Progenitor cell of endocrine pancreas (in vitro differentiated cells): ENCODE results near the gene C10orf71. TPM values are rescaled to one million over a fixed set of nuclear protein-coding genes. Genes with fewer than 3 reads are reported as not detected.

ENCODE experiments used
- DNase-seq: peaks from one replicate; pipeline ENCODE4 v3.0.0; 2021; ENCODE audit warnings: low spot score; ENCODE audit not compliant: unreplicated experiment
- H3K27ac Mint-ChIP-seq: 2 replicates; pipeline ENCODE4 v1.8.0; 2021; ENCODE audit warnings: mild to moderate bottlenecking, moderate library complexity, mixed read lengths
- H3K27me3 Mint-ChIP-seq: 2 replicates; pipeline ENCODE4 v1.8.0; 2021; ENCODE audit warnings: mixed read lengths
- H3K36me3 Mint-ChIP-seq: 2 replicates; pipeline ENCODE4 v1.8.0; 2022; ENCODE audit warnings: mixed read lengths; ENCODE audit not compliant: insufficient read depth
- H3K4me1 Mint-ChIP-seq: 2 replicates; pipeline ENCODE4 v1.8.0; 2021; ENCODE audit warnings: low read depth, mixed read lengths
- H3K4me3 Mint-ChIP-seq: 2 replicates; pipeline ENCODE4 v1.8.0; 2021; ENCODE audit warnings: low read depth, mild to moderate bottlenecking, moderate library complexity, mixed read lengths
- H3K9me3 Mint-ChIP-seq: 2 replicates; pipeline ENCODE4 v1.8.0; 2021; ENCODE audit warnings: low read depth, mixed read lengths
- total RNA-seq: library from RNA; stranded (reverse); gene quantifications from 2 replicates; pipeline ENCODE4 v1.2.1, GENCODE V29; 2021
- TF ChIP-seq, protein P1 (sequence below): fragments of 200-600 bp; sonication (generic); IDR thresholded peaks from one replicate; pipeline ENCODE4 v1.5.0; 2021; ENCODE audit warnings: antibody characterized with exemption, mild to moderate bottlenecking; ENCODE audit not compliant: unreplicated experiment

Gene C10orf71
- total RNA-seq, 1 donor from 2014 or later, result not detected

DNA sequence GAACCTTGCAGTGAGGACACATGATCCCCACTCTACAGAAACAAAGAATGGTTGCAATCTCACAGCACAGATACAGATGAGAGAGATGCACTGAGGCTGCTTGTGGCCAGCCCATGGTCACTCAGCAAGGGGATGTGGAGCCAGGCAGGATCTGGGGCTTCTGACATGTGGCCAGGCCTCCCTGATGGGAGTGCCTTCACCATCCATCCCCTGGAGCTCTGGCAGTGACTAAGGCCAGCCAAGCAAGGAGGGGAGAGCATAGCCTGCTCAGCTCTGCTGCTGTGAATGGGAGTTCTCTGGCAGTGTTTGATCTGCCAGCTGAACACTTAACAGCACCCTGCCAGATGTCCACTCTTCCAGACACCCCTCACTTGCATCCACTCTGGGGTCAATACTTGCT lies 19.8 kb downstream of the C10orf71 start:
- no peak for DNase-seq
- TF ChIP-seq, protein P1, sequence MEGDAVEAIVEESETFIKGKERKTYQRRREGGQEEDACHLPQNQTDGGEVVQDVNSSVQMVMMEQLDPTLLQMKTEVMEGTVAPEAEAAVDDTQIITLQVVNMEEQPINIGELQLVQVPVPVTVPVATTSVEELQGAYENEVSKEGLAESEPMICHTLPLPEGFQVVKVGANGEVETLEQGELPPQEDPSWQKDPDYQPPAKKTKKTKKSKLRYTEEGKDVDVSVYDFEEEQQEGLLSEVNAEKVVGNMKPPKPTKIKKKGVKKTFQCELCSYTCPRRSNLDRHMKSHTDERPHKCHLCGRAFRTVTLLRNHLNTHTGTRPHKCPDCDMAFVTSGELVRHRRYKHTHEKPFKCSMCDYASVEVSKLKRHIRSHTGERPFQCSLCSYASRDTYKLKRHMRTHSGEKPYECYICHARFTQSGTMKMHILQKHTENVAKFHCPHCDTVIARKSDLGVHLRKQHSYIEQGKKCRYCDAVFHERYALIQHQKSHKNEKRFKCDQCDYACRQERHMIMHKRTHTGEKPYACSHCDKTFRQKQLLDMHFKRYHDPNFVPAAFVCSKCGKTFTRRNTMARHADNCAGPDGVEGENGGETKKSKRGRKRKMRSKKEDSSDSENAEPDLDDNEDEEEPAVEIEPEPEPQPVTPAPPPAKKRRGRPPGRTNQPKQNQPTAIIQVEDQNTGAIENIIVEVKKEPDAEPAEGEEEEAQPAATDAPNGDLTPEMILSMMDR, result no peak
- Mint-ChIP-seq H3K4me3 (no peak overlapping the region), H3K9me3 (no peaks in the 10 kb centered on the region), H3K36me3 (no peaks in the 10 kb centered on the region), H3K4me1 (no peaks in the 10 kb centered on the region), H3K27me3 (peaks cover 20% of the 10 kb centered on the region), H3K27ac (no peak overlapping the region)

DNA sequence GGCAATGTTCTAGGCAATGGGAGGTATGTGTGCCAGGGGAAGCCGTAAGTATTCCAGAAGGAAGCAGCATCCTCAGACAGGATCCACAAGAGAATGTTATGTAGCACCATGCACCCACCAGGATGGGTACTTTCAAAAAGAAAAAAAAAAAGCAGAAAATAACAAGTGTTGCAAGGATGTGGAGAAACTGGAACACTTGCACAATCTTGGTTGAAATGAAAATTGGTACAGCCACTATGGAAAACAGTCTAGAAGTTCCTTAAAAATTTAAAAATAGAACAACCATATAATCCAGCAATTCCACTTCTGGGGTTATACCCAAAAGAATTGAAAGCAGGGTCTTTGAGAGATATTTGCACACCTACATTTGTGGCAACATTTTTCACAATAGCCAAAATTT lies 20.2 kb downstream of the C10orf71 start:
- H3K4me1 Mint-ChIP-seq, result no peaks in the 10 kb centered on the region
- peaks cover 17% of the 10 kb centered on the region for H3K27me3 Mint-ChIP-seq
- H3K9me3 Mint-ChIP-seq, result no peaks in the 10 kb centered on the region

DNA sequence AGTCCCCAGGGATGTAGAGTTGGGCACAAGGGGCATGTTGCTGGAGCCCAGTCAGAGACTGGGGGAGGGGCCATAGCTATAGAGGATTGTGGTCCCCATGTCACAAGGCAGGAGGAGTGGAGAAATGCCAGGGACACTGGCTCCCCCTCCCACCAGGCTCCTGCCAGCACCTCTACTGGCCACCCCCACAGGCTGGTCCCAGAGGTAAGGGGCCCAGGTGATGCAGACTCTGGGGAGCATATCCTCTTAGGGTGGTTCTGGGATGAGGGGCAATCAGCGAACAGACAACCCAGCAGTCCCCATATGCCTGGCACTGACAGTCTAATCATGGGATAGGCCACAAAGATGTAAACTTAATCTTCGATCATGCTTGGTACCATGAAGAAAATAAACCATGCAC lies 21.2 kb downstream of the C10orf71 start:
- TF ChIP-seq, protein P1, result no peak
- Mint-ChIP-seq H3K36me3 (no peaks in the 10 kb centered on the region), H3K9me3 (no peaks in the 10 kb centered on the region), H3K4me1 (no peaks in the 10 kb centered on the region), H3K4me3 (no peak overlapping the region), H3K27ac (no peak overlapping the region), H3K27me3 (peaks cover 19% of the 10 kb centered on the region)
- DNase-seq, result no peak

More for the DNA sequence above, 20.2 kb downstream of the C10orf71 start:
- no peak for DNase-seq
- Mint-ChIP-seq H3K4me3 (no peak overlapping the region), H3K36me3 (no peaks in the 10 kb centered on the region), H3K27ac (no peak overlapping the region)
- TF ChIP-seq, protein P1, result no peak

DNA sequence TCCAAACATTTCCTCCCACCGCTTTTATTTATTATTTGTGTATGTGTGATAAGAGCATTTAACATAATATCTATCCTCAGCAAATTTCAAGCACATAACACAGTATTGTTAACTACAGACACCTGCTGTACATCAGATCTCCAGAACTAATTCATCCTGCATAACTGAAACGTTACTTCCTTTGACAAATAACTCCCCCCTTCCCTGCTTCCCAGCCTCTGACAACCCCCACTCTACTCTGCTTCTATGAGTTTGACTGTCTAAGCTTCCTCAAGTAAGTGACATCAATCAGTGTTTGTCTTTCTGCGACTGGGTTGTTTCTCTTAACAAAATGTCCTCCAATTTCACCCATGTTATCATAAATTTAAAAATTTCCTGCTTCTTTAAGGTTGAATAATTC lies 22.1 kb downstream of the C10orf71 start:
- DNase-seq, result no peak
- no peaks in the 10 kb centered on the region for H3K4me1 Mint-ChIP-seq
- H3K9me3 Mint-ChIP-seq, result no peaks in the 10 kb centered on the region
- peaks cover 19% of the 10 kb centered on the region for H3K27me3 Mint-ChIP-seq
- no peak overlapping the region for H3K4me3 Mint-ChIP-seq
- no peaks in the 10 kb centered on the region for H3K36me3 Mint-ChIP-seq
- TF ChIP-seq, protein P1, result no peak
- no peak overlapping the region for H3K27ac Mint-ChIP-seq

DNA sequence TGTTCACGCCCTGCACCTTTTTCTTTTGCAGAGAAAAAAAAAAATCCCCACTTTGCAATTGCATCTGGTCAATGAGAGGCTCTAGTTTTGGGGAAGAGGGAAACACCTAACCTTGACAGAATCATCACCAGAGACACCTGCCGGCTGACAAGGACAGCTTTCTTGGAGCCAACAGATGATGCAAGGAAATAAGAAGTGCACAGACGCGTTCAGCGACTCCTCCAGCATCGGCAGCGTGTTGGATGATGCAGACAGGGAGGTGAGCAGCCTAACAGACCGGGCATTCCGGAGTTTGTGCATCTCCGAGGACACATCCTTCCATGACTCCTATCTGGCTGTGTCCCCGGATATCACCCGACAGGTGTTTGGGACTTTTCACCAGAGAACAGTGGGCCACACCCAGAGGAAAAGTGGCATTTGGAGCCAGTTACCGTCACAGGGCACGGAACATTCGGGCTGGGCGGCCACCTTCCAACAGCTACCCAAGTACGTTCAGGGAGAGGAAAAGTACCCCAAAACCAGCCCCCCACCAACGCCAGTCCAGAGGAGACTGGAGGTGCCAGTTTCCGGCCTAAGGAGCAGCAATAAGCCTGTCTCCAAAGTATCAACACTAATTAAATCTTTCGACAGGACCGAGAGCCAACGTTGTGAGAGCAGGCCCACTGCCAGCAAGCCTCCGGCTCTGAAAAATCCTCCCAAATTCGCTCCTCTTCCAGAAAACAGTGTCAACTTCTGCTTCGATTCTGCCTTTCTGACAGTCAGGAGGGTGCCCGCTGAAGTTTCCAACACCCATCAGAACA lies 23.6 kb downstream of the C10orf71 start:
- TF ChIP-seq, protein P1, result no peak
- DNase-seq, result no peak
- H3K36me3 Mint-ChIP-seq, result no peaks in the 10 kb centered on the region
- H3K4me3 Mint-ChIP-seq, result no peak overlapping the region
- no peaks in the 10 kb centered on the region for H3K4me1 Mint-ChIP-seq
- no peaks in the 10 kb centered on the region for H3K9me3 Mint-ChIP-seq
- no peak overlapping the region for H3K27ac Mint-ChIP-seq
- peaks cover 19% of the 10 kb centered on the region for H3K27me3 Mint-ChIP-seq
